Esophagus muscularis mucosa (tissue), 4 donors: ENCODE results near the gene PKD2L1.

Source experiments
- EP300 ChIP-seq: sonication (generic); formaldehyde crosslinking; IDR thresholded peaks from one replicate; pipeline ENCODE4 v1.6.1; 2017; ENCODE audit warnings: antibody characterized with exemption
- POLR2A ChIP-seq: fragments of 450-650 bp; IDR thresholded peaks from one replicate; pipeline ENCODE4 v1.6.1; 2017; ENCODE audit warnings: antibody characterized with exemption, moderate library complexity, mild to moderate bottlenecking, low read depth
- POLR2AphosphoS5 ChIP-seq, 2 donors: sonication (generic); formaldehyde crosslinking; IDR thresholded peaks; one replicate each; pipeline ENCODE4 v1.6.1; 2017; ENCODE audit warnings: antibody characterized with exemption in 2 of 2
- TF ChIP-seq, protein P1 (sequence below), 3 experiments: fragments of 200-600 bp in 2 of 3; fragments of 450-650 bp in 1 of 3; sonication (generic) in 2 of 3; IDR thresholded peaks; one replicate each; pipeline ENCODE4 v1.5.1; 2017 to 2019; ENCODE audit warnings: antibody characterized with exemption in 3 of 3, mild to moderate bottlenecking in 2 of 3, moderate library complexity in 1 of 3

DNA sequence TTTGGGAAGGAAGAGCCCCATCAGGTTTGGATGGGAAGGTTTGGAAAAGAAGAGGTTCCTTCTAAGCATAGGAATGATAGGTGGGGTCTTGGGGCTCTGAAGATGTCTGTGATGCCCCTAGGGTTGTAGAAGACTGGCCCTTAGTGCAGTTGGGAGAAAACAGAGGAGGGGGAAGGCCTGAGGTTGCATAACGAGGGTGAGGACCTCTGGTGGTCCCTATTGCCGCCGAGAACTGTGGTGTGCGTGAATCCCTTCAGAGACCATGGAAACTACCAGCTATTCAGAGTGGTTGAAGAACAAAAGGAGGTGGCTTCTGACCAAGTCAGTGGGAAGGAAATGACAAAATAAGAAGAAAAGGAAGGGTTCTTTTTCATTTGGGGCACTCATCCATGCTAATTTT lies 3.1 kb upstream of the PKD2L1 start:
- TF ChIP-seq POLR2AphosphoS5 (IDR thresholded peaks at IDR 0.05) = no peak
- TF ChIP-seq, protein P1, sequence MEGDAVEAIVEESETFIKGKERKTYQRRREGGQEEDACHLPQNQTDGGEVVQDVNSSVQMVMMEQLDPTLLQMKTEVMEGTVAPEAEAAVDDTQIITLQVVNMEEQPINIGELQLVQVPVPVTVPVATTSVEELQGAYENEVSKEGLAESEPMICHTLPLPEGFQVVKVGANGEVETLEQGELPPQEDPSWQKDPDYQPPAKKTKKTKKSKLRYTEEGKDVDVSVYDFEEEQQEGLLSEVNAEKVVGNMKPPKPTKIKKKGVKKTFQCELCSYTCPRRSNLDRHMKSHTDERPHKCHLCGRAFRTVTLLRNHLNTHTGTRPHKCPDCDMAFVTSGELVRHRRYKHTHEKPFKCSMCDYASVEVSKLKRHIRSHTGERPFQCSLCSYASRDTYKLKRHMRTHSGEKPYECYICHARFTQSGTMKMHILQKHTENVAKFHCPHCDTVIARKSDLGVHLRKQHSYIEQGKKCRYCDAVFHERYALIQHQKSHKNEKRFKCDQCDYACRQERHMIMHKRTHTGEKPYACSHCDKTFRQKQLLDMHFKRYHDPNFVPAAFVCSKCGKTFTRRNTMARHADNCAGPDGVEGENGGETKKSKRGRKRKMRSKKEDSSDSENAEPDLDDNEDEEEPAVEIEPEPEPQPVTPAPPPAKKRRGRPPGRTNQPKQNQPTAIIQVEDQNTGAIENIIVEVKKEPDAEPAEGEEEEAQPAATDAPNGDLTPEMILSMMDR (IDR thresholded peaks at IDR 0.05) = no peak
- no peak for TF ChIP-seq POLR2A
- TF ChIP-seq EP300 = no peak
